OCI-LY7 (cell line): ENCODE data around the gene ANKS1B. TPM values are rescaled to one million over a fixed set of nuclear protein-coding genes. Genes with fewer than 3 reads are reported as not detected.

Experiments
- BruUV-seq: library from RNA; stranded (reverse); fragments of 400-500 nt; replicated peaks from 2 replicates; lab custom pipeline; 2021; lab: Mats Ljungman, UMichigan
- CTCF ChIA-PET: fragments of 300-600 bp; sonication (Branson Sonifier 250); formaldehyde crosslinking; loops from one replicate; lab custom pipeline; 2022; ENCODE audit warnings: antibody characterized with exemption; ENCODE audit not compliant: unreplicated experiment; lab: Charles Lee
- POLR2A ChIA-PET: fragments of 300-600 bp; sonication (Branson Sonifier 250); formaldehyde crosslinking; loops from one replicate; lab custom pipeline; 2022; ENCODE audit warnings: antibody characterized with exemption; lab: Charles Lee
- DNase-seq: peaks from one replicate; pipeline ENCODE4 v3.0.0-alpha.2; 2015; ENCODE audit warnings: low spot score
- H2AFZ ChIP-seq: fragments of 200-600 bp; sonication (generic), shearing (Covaris generic); 2 replicates; pipeline ENCODE4 v1.6.1; 2014; ENCODE audit warnings: mild to moderate bottlenecking, antibody characterized with exemption, low read length, moderate library complexity
- H3K27ac ChIP-seq: fragments of 200-600 bp; sonication (generic); 2 replicates; pipeline ENCODE4 v1.5.1; 2014; ENCODE audit warnings: mixed run types, low read depth, mild to moderate bottlenecking, moderate library complexity, low read length, inconsistent platforms; ENCODE audit not compliant: poor library complexity, severe bottlenecking
- H3K36me3 ChIP-seq: fragments of 200-600 bp; sonication (generic); 2 replicates; pipeline ENCODE4 v1.6.1; 2014; ENCODE audit warnings: mild to moderate bottlenecking, antibody characterized with exemption, low read length, moderate library complexity, mixed read lengths; ENCODE audit not compliant: insufficient read depth
- H3K4me1 ChIP-seq: fragments of 200-600 bp; sonication (generic); 2 replicates; pipeline ENCODE4 v1.5.1; 2014; ENCODE audit warnings: mild to moderate bottlenecking, low read length; ENCODE audit not compliant: insufficient read depth, poor library complexity, severe bottlenecking
- H3K4me2 ChIP-seq: fragments of 200-600 bp; sonication (generic); 2 replicates; pipeline ENCODE4 v1.6.1; 2014; ENCODE audit warnings: mild to moderate bottlenecking, low read length
- H3K4me3 ChIP-seq: fragments of 200-600 bp; sonication (generic); 2 replicates; pipeline ENCODE4 v1.5.1; 2014; ENCODE audit warnings: mild to moderate bottlenecking, low read depth, low read length; ENCODE audit not compliant: poor library complexity, severe bottlenecking
- H3K79me2 ChIP-seq: fragments of 200-600 bp; sonication (generic); 2 replicates; pipeline ENCODE4 v1.6.1; 2016; ENCODE audit warnings: low read depth, mild to moderate bottlenecking, low read length, moderate library complexity, mixed read lengths; ENCODE audit not compliant: insufficient read depth
- H3K9me2 ChIP-seq: fragments of 200-600 bp; sonication (generic); 2 replicates; pipeline ENCODE4 v1.6.1; 2016; ENCODE audit warnings: mild to moderate bottlenecking, low read length, mixed read lengths; ENCODE audit not compliant: insufficient read depth
- H3K9me3 ChIP-seq: fragments of 200-600 bp; sonication (generic); 2 replicates; pipeline ENCODE4 v1.6.1; 2014; ENCODE audit warnings: mild to moderate bottlenecking, mixed run types, low read length, mixed read lengths
- H4K20me1 ChIP-seq: fragments of 200-600 bp; sonication (generic); 2 replicates; pipeline ENCODE4 v1.6.1; 2014; ENCODE audit warnings: mild to moderate bottlenecking, antibody characterized with exemption, low read length, moderate library complexity, mixed read lengths; ENCODE audit not compliant: insufficient read depth
- EZH2phosphoT487 ChIP-seq: fragments of 200-600 bp; sonication (generic); IDR thresholded peaks from 2 replicates; pipeline ENCODE4 v1.6.1; 2018; ENCODE audit warnings: low read depth, borderline replicate concordance, mild to moderate bottlenecking, mixed run types, antibody characterized with exemption, low read length, moderate library complexity, mixed read lengths
- intact Hi-C: fragments of 100-400 bp; cut with micrococcal nuclease; formaldehyde crosslinking; loops from one replicate; pipeline ENCODE4 v1.10.0; 2022; ENCODE audit not compliant: unreplicated experiment
- total RNA-seq, 2 experiments: library from RNA; depleted of rRNA in 1 of 2; stranded (reverse); fragments of >200 nt in 1 of 2; shearing (Covaris generic) in 1 of 2; gene quantifications; 2 replicates each; pipeline ENCODE4 v1.2.3, GENCODE V29; 2014 to 2022
- TF ChIP-seq, protein P1 (sequence below): fragments of 200-600 bp; sonication (generic); conservative IDR thresholded peaks from 2 replicates; pipeline ENCODE4 v1.5.1; 2014; ENCODE audit warnings: mild to moderate bottlenecking, antibody characterized with exemption, low read length, moderate library complexity, mixed read lengths

ANKS1B gene
- total RNA-seq, 2 experiments from 2014 or later, result 2.9 to 6.0 TPM

DNA sequence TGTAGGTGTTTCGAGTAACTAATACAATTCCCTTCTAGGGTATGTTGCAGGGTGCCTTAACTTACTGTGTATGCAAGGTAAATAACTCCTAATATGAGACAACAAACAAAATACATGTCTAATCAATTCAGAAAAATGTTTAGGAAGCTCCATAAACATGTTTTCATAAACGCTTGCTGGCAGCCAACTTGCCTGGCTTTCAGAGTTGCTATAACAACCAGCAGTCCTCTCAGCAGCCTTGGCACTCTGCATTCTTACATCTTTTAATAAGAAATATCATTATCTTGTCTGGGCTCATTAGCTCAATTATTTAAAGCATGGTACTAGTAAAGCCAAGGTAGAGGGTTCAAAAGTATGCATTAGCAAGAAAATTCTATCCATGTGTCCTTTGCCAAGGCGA is 862.2 kb downstream of the ANKS1B start:
- intact Hi-C loops, result no loop called here
- no peak overlapping the region for H2AFZ ChIP-seq
- CTCF ChIA-PET, result interaction anchor here (0.5 kb wide), 1 partner anchor 492 kb away, joined by 3 read pairs; no protein-coding TSS in a partner anchor
- H4K20me1 ChIP-seq, result no peaks in the 10 kb centered on the region
- no peaks in the 10 kb centered on the region for H3K79me2 ChIP-seq
- H3K36me3 ChIP-seq, result no peaks in the 10 kb centered on the region
- TF ChIP-seq EZH2phosphoT487, result no peak
- TF ChIP-seq, protein P1, sequence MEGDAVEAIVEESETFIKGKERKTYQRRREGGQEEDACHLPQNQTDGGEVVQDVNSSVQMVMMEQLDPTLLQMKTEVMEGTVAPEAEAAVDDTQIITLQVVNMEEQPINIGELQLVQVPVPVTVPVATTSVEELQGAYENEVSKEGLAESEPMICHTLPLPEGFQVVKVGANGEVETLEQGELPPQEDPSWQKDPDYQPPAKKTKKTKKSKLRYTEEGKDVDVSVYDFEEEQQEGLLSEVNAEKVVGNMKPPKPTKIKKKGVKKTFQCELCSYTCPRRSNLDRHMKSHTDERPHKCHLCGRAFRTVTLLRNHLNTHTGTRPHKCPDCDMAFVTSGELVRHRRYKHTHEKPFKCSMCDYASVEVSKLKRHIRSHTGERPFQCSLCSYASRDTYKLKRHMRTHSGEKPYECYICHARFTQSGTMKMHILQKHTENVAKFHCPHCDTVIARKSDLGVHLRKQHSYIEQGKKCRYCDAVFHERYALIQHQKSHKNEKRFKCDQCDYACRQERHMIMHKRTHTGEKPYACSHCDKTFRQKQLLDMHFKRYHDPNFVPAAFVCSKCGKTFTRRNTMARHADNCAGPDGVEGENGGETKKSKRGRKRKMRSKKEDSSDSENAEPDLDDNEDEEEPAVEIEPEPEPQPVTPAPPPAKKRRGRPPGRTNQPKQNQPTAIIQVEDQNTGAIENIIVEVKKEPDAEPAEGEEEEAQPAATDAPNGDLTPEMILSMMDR, result no peak
- no peaks in the 10 kb centered on the region for H3K4me1 ChIP-seq
- H3K4me3 ChIP-seq, result no peak overlapping the region
- BruUV-seq, result no TSS peak
- no peaks in the 10 kb centered on the region for H3K9me3 ChIP-seq
- DNase-seq, result no peak
- H3K9me2 ChIP-seq, result no peaks in the 10 kb centered on the region
- H3K4me2 ChIP-seq, result no peak overlapping the region
- POLR2A ChIA-PET, result interaction anchor here (1.0 to 1.2 kb wide), 2 partner anchors 22 to 237 kb away, joined by 3 read pairs; no protein-coding TSS in a partner anchor
- H3K27ac ChIP-seq, result no peak overlapping the region

DNA sequence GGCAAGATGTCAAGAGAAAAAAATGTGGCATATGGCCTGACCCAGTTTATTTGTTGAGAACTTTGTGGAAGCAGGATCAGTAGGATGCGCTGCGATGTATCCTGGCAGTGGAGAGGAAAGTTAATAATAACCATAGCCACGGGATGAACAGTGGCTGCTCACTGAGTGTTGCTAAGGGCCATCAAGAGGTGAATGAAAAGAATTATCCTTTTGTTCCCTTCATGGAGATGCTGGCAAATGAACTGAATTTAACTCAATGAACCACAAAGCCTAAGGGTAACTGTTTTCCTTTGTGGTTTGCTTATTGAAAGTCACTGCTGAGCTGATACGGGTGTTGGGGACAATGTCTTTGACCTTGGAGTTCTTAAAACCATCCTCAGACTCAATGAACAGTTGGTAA is 863.2 kb downstream of the ANKS1B start:
- no peak overlapping the region for H2AFZ ChIP-seq
- ChIA-PET POLR2A (interaction anchor here (0.6 to 0.7 kb wide), 2 partner anchors 17 to 763 kb away, joined by 3 to 4 read pairs; no protein-coding TSS in a partner anchor), CTCF (no interaction called here)
- no peaks in the 10 kb centered on the region for H4K20me1 ChIP-seq
- TF ChIP-seq, protein P1, result no peak
- TF ChIP-seq EZH2phosphoT487, result no peak
- intact Hi-C loops, result no loop called here
- no peaks in the 10 kb centered on the region for H3K79me2 ChIP-seq
- H3K4me3 ChIP-seq, result no peak overlapping the region
- H3K4me2 ChIP-seq, result no peak overlapping the region
- DNase-seq, result no peak
- no peaks in the 10 kb centered on the region for H3K9me2 ChIP-seq
- no peaks in the 10 kb centered on the region for H3K36me3 ChIP-seq
- BruUV-seq, result no TSS peak
- H3K27ac ChIP-seq, result no peak overlapping the region
- no peaks in the 10 kb centered on the region for H3K4me1 ChIP-seq
- H3K9me3 ChIP-seq, result no peaks in the 10 kb centered on the region

DNA sequence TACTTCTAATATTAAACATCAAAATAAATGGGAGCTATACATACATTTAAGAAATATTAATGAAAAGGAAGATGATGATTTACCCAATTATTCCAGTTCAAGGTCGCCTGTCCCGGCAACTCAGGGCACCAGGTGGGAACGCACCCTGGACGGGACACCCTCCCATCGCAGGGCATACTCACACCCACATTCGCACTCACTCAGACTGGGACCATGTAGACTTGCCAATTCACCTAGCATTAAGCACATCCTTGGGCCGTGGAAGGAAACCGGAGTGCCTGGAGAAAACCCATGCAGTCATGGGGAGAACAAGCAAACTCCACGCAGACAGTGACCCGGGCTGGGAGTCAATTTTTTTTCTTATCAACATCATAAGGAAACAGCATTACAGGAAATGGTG is 864.8 kb downstream of the ANKS1B start:
- TF ChIP-seq EZH2phosphoT487, result no peak
- TF ChIP-seq, protein P1, result no peak

More for the DNA sequence above, 864.8 kb downstream of the ANKS1B start:
- no TSS peak for BruUV-seq
- Histone ChIP-seq H3K9me3 (no peaks in the 10 kb centered on the region), H3K4me2 (no peak overlapping the region), H4K20me1 (no peaks in the 10 kb centered on the region), H3K79me2 (no peaks in the 10 kb centered on the region), H3K4me3 (no peak overlapping the region), H3K36me3 (no peaks in the 10 kb centered on the region), H3K9me2 (no peaks in the 10 kb centered on the region), H3K27ac (no peak overlapping the region), H3K4me1 (no peaks in the 10 kb centered on the region), H2AFZ (no peak overlapping the region)
- no peak for DNase-seq
- ChIA-PET CTCF (no interaction called here), POLR2A (no interaction called here)
- intact Hi-C loops, result no loop called here
